HG03521 (cell line): ENCODE results near the gene CLSTN2.

Source experiments
- ATAC-seq: cut with Tn5 transposase; IDR thresholded peaks from one replicate; pipeline ENCODE4 v1.9.1; 2021; ENCODE audit warnings: mild to moderate bottlenecking, moderate library complexity; ENCODE audit not compliant: unreplicated experiment

Gene CLSTN2

DNA sequence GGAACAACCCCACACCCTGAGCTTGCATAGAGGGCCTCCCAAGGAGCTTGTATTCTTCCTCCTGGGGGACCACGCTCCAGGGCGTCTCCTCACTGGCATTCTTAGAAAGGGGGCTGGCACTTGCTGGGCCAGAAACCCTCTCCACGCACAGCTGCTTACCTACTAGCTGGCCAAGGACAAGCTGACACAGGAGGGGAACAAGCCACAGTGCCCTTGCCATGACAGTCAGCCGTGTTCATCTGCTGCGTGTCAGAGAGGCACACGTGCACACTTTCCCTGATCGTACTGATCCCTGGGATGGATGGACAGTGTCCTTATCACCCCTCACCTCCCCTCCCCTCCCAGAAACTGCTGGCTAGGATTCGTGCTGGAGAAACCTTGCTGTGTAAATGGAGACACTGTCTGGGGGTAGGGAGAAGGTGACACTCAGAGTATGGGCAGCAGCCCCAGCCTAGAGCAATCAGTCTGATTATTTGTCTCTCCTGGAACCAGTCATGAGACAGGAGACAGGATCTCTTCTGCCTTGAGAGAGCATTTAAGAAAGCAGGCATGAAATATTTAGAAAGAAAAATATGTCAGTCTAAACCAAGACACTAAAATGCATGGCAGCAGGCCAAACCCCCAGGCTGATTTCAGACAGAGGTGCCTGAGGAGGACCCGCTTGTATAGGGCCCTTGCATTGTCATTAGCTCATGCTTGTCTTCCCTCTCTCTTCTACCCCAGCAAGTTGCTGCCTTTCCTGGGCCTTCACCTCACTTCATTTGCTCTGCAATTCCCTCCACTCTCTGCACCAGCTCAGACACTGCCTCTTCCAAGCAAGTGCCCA, 431.1 kb downstream of the CLSTN2 start:
- no peak for ATAC-seq

DNA sequence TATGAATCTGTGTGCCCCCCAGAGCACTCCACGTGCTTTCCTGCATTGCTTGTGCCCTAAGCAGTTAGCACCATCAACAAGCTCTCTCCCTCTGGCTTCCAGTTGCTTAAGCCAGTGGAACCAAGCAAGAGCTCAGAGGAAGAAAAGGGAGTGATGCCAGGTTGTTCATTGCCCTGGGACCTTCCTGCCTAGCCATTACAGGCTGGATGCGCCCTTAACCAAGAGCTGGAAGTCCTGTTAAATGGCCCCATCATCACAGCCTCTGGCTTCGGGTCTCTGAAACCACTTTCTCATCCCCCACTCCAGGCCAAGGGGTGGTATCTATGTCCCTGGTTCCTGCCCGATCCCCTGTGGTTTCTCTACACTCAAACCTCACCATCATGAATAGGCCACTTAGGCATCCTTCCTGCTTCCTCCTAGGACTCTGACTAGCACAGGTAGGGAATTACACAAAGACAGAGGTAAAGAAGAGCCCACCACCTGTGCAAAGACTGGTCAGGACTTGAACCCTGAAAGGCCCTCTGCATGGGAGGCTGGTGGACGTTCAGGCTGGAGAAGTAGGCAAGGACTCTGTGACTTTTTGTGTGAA, 433.3 kb downstream of the CLSTN2 start:
- no peak for ATAC-seq

GRCh38 chr3:140370686-140371085, 435.7 kb downstream of the CLSTN2 start:
- no peak for ATAC-seq

DNA sequence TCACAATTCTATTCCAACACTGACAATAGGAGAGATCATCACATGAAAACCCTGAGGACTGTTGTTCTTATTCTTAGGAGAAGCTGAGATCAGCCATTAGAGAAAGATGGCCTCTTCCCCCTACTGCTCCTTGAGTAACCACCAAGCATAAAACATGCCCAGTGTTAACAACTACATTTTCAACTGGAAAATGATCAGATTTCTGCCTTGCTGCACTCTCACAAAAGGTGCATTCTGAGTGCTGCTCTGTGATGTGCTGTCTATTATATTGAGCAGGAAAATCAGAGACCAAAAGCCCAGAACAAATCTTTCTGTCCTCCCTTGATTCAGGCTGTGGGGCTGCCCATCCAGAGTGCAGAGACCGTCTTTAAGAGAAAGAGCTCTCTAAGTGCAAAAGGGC, 438.2 kb downstream of the CLSTN2 start:
- no peak for ATAC-seq

GRCh38 chr3:140375002-140375401, 440.0 kb downstream of the CLSTN2 start:
- no peak for ATAC-seq

DNA sequence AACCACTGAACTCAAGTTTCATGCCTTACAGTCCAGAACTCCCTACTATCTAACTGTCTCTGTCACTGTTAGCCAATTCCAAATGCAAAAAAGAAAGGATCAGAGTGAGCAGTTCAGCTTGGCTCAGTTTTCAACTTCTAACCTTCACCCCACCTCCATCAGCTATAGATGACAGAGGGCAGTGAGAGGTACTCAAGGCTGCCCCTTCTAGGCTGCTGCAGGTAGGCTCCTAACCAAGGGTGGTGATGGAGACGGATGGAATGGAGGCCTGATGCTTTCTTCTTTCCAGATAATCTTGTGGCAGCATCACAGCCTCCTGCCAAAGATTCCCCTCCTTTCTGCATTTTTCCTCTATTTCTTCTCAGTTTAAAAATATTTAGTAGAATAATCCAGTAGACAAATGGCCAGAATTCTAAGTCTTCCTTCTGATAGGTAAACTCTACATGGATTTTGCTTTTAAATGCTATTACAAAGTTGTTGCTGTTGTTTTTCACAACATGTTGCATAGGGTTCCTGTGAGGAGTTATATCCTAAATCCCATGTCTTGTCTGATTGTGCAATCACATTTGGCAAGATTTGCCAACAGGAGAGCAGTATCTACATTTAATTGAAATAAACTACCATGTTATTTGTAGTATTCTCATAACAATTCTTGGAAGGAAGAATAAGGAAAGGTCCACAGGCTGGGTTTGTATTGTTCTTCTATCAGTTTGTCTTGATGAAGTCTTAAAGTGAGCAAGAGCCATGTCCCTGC, 441.3 kb downstream of the CLSTN2 start:
- ATAC-seq = no peak

GRCh38 chr3:140377644-140378043, 442.7 kb downstream of the CLSTN2 start:
- ATAC-seq = no peak

GRCh38 chr3:140378571-140379340, 443.8 kb downstream of the CLSTN2 start:
- no peak for ATAC-seq

DNA sequence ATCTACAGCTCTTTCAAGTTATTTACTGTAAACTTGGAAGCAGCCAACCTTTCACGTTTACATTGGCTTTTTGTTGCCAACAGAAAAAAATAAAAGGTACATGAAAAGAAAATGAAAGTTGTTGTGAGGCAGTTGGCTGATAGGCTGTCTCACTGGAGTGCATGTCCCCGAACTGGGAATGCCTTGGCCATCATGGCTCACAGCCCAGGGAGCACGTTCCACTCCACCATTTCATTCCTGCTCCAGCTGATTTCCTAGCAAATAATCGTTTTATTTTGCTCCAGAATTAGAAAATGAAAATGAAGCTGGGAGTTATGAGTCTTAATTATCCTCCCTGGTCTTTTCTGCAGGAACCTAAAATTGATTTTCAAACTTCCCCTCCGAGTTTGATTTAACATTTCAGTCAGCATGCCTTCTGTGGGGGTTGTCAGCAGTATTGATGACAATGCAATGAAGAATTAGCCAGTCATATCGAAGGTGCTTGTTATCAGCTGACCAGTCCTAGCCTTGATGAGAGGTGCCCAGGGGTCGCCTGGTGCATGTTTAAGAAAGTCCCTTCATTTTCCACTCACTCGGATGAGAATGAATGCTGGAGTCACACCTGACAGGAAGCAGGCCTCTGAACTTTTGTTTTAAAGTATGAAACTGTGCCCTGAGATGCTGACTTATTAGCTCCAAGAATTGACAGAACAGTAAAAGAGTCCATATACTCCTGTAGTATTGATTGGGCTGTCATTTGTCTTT, 449.2 kb downstream of the CLSTN2 start:
- no peak for ATAC-seq

- ATAC-seq = no peak
Observed at GRCh38 chr3:140384876-140385275, 449.9 kb downstream of the CLSTN2 start.

DNA sequence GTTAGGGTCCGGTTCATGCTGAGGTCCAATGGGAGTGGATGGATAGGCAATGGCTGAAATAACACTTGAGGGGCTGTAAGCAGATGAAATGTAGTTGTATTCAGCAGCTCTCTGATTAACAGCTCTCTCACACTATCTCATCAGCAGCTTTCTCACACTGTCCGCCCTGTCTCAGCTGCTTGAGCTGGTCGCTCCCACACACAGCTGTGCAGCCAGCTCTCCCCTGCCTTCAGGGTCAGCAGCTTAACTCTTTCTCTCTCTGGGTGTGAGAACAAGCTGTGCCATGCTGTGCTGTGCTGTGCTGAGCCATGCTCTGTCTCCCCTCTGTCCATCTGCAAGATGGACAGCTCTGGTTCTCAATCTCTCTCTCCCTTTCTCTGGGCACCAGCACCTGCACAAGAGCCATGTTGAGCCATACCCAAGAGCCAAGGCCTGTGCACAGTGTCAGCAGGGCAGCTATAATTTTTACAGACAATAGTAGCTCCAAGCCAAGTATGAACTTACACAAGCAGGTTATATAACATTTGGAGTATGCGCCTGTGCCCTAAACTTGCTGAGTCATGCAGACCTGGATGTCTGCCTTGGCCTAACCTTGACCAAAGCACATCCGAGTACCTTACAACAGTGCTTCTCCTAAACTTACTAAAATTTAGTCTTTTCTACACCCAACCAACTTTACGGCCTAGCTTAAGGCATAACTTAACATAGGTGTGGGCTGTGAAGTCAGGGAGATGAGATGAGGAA, 451.5 kb downstream of the CLSTN2 start:
- no peak for ATAC-seq

DNA sequence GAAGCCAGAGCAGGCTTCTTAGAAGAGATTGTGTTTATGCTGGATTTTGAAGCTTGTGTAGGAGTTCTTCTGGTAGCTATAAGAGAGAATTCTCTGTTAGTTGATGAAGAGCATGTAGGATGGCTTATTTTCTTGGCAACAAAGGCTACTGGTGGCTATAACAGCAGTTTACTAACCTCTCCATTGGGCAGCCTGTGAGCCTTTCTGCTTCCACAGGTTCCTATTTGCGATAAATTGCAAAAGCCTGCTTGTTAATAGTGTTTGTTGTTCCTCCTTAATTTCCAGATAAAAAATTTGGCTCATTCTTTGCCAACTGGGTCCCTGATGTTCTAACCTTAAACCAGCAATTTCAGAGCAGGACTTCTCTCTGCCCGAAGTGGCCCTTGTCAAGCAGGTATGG, 452.3 kb downstream of the CLSTN2 start:
- ATAC-seq = no peak

GRCh38 chr3:140388202-140388922, 453.4 kb downstream of the CLSTN2 start:
- ATAC-seq = no peak

DNA sequence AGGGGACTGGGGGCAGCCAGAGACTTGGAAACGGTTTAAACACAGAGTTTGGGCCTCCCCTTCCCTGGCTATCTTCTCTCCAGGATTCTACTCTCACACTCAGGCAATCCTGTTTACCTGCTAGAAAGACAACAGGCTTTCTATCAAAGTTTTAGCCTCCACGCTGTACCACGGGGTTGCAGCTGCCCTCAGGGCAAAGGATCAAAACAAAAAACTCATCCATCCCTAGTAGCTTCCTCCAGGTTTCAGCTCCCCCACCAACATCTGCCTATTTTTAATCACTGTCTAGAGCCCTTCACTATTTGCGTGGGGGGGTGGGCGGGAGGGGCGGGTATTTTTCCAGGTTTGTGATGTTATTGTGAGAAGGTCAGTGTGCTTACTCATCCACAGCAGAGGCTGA, 456.1 kb downstream of the CLSTN2 start:
- no peak for ATAC-seq

DNA sequence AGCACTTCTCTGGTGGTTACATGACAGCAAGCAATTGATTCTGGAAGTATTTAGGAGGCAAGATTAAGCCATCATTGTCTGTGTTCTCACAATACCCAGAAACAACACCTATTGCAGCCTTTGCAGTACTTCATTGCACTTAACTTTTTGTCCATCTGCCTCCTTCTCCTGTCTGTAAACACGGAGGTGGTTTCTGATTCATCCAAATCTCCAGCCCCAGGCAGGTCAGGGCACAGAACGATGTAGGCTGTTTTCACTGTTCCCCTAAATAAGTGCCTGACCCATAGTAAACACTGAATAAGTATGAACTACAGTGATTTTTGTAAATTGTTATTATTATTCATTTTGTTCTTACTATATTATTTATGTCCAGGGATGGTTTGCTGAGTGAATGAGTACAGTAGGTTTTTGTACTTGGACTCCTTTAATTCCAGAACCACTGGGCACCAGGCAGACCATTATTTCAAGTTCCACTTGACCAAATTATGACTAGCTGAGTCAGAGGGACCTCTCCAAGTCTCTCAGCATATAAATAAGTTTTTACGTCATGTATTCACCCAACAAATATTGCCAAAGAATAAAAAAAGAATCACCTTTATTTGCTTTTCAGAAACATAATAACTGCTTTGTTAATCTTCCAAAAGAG, 459.6 kb downstream of the CLSTN2 start:
- no peak for ATAC-seq

DNA sequence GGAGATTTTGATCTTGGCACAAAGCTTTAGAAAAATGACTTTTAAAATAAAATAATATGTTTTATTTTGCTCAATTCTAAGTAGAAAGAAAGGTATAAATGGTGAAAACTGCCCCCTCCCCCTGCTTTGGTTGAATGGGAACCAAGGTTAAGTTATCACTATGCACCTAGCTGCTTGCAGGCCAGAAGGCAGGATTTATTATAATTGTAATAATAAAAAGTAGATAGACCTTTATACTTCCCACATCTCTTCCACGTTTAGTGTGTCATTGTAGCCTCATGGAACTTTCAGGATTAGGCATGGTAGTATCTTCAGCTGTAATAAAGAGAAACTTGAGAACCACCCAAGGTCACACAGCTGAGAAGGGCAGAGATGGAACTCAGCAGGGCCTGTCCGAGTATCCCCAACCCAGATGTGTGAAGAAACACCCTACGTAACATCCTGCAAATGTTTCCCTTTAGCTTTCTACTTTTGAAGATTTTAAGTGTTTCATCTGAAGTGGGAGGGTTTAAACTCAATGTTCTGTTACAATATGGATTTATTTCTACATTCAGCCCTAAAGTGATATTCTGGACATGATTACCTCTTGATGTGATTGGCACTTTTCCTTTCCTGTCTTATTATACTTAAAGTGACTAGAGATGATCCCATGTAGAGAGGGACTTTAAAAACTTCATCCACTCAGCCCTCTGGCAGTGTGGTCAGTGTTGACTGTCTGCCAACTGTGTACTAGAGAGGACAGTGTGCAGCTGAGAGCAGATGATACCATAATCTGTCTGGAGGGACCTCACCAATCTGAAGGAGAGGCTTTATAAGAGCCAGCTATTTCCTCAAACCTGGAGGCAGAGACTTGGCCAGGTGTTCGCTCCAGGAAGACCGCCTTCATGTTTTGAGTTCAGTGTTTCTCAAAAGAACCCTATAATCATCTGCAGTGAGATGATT, 460.4 kb downstream of the CLSTN2 start:
- ATAC-seq = no peak

GRCh38 chr3:140396110-140396509, 461.1 kb downstream of the CLSTN2 start:
- no peak for ATAC-seq

GRCh38 chr3:140397847-140398246, 462.9 kb downstream of the CLSTN2 start:
- ATAC-seq = no peak
